Right lobe of liver (tissue), 6 donors: ENCODE results near the gene ADARB2. TPM values are rescaled to one million over a fixed set of nuclear protein-coding genes. Genes with fewer than 3 reads are reported as not detected.
A peak's percentile ranks its signal among the peaks of the same experiment; 100 is the strongest.

Source experiments
- ATAC-seq, 4 donors: fragments of 200-7000 bp; cut with Tn5 transposase; one replicate each; pipeline ENCODE4 v1.9.1; 2020; ENCODE audit warnings: mild to moderate bottlenecking in 4 of 4, moderate library complexity in 4 of 4
- DNase-seq, 3 donors: peaks; one replicate each; pipeline ENCODE4 v3.0.0-alpha.2; 2020
- H3K27ac ChIP-seq, 3 donors: fragments of 200-600 bp; one replicate each; pipeline ENCODE4 v1.8.0; 2022
- H3K27me3 ChIP-seq, 2 donors: fragments of 200-600 bp; one replicate each; pipeline ENCODE4 v1.8.0; 2022
- H3K36me3 ChIP-seq, 4 donors: fragments of 200-600 bp; sonication (generic) in 1 of 4; one replicate each; pipeline versions ENCODE4 v1.5.1 to v1.8.0; 2017 to 2022; ENCODE audit warnings: control low read depth in 1 of 4
- H3K4me1 ChIP-seq, 4 donors: fragments of 200-600 bp; sonication (generic) in 1 of 4; one replicate each; pipeline versions ENCODE4 v1.5.1 to v1.8.0; 2017 to 2022; ENCODE audit warnings: control low read depth in 1 of 4
- H3K4me3 ChIP-seq, 3 donors: fragments of 200-600 bp; one replicate each; pipeline ENCODE4 v1.8.0; 2022
- H3K9me3 ChIP-seq, 4 donors: fragments of 200-600 bp; sonication (generic) in 1 of 4; one replicate each; pipeline versions ENCODE4 v1.5.1 to v1.8.0; 2017 to 2022; ENCODE audit warnings: control low read depth in 1 of 4
- POLR2A ChIP-seq: fragments of 450-650 bp; IDR thresholded peaks from one replicate; pipeline ENCODE4 v1.6.1; 2017; ENCODE audit warnings: antibody characterized with exemption, mild to moderate bottlenecking
- WGBS: methylation state at CpG from one replicate; pipeline ENCODE4 v1.1.6; 2018; ENCODE audit warnings: low coverage, low lambda C conversion rate; ENCODE audit not compliant: insufficient coverage; ENCODE audit errors: missing lambda C conversion rate; 5-methylcytosine and 5-hydroxymethylcytosine counted together
- intact Hi-C, 2 donors: fragments of 100-400 bp; cut with DNase I; formaldehyde crosslinking; loops; one replicate each; pipeline versions ENCODE4 v1.11.2 to v1.14.1; 2022
- total RNA-seq, 6 experiments: library from RNA; depleted of rRNA in 2 of 6; stranded (reverse); fragments of >200 nt in 2 of 6; fragmentation: NEBNext Ultra II Directional in 3 of 6; extraction: Animal tissue kit (Norgen Biotek cat#: 25700) in 3 of 6; gene quantifications; one replicate each; pipeline versions ENCODE4 v1.1.0 to v1.2.4, GENCODE V29; 2016 to 2023
- TF ChIP-seq, protein P1 (sequence below), 4 donors: fragments of 200-600 bp in 3 of 4; fragments of 450-650 bp in 1 of 4; IDR thresholded peaks; one replicate each; pipeline versions ENCODE4 v1.5.1 to v1.8.0; 2016 to 2022; ENCODE audit warnings: antibody characterized with exemption in 4 of 4, mild to moderate bottlenecking in 2 of 4
- donor health status: DM: no; HTN: yes; CAD: no.
- donor health status: DM: no; HTN: no; CAD: no.
- donor health status: DM: no; HTN: no; CAD: no.
- donor health status: DM: no; HTN: yes; CAD: no.
- donor health status: DM: no; HTN: yes; CAD: no.

The ADARB2 gene
- total RNA-seq, 6 experiments from 2014 or later, result 0.07 to 0.68 (median 0.42) TPM

DNA sequence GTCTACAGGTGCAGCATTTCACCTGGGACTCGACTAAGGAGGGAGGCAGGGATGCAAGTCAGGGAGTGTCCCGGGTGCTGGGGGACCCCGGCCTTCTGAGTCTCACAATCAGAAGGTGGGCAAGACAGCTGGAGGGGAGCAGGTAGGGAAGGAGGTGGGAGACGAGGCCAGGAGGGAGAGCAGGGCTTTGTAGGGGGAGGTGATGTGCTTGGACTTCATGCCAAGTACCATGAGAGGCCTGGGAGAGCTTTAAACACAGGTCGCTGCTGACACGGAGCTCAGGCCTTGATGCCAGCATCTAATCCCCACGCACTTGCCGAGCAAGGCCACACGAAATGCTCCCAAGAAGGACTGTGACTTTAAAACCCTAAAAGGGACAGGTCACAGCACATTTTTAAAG is 244.7 kb downstream of the ADARB2 start:
- 47% methylated on average over 8 of the region's 9 CpGs for WGBS
- no peaks in the 10 kb centered on the region for H3K9me3 ChIP-seq
- H3K4me3 ChIP-seq, result no peak overlapping the region
- no peaks in the 10 kb centered on the region for H3K27me3 ChIP-seq
- no peak for DNase-seq
- no peak for ATAC-seq
- H3K27ac ChIP-seq, result no peak overlapping the region
- no peaks in the 10 kb centered on the region for H3K4me1 ChIP-seq
- intact Hi-C loops, result no loop called here
- no peaks in the 10 kb centered on the region for H3K36me3 ChIP-seq
- no peak for TF ChIP-seq POLR2A
- TF ChIP-seq, protein P1, sequence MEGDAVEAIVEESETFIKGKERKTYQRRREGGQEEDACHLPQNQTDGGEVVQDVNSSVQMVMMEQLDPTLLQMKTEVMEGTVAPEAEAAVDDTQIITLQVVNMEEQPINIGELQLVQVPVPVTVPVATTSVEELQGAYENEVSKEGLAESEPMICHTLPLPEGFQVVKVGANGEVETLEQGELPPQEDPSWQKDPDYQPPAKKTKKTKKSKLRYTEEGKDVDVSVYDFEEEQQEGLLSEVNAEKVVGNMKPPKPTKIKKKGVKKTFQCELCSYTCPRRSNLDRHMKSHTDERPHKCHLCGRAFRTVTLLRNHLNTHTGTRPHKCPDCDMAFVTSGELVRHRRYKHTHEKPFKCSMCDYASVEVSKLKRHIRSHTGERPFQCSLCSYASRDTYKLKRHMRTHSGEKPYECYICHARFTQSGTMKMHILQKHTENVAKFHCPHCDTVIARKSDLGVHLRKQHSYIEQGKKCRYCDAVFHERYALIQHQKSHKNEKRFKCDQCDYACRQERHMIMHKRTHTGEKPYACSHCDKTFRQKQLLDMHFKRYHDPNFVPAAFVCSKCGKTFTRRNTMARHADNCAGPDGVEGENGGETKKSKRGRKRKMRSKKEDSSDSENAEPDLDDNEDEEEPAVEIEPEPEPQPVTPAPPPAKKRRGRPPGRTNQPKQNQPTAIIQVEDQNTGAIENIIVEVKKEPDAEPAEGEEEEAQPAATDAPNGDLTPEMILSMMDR (IDR thresholded peaks at IDR 0.05), result no peak

DNA sequence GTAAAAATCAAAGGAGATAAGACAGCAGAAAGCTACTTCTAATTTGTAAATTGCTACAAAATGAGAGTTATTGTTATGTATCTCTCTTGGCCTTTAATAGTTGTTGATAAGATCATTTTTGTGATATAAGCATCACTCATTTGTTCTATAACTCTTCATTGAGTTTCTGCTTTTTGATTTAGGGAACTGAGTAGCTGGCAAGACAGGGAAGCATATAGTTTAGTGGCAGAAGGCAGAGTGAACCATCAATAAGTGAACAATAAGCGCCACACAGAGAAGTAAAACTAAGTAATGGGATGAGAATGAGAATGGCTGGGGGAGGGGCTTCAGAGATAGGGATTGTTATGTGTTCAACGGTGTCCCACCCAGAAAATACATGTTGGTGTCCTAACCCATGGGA is 245.4 kb downstream of the ADARB2 start:
- H3K27ac ChIP-seq, result no peak overlapping the region
- H3K9me3 ChIP-seq, result no peaks in the 10 kb centered on the region
- 62% methylated on average over 2 of the region's 2 CpGs for WGBS
- TF ChIP-seq POLR2A, result no peak
- ATAC-seq, result no peak
- no peaks in the 10 kb centered on the region for H3K36me3 ChIP-seq
- H3K4me1 ChIP-seq, result no peaks in the 10 kb centered on the region
- intact Hi-C loops, result no loop called here
- H3K4me3 ChIP-seq, result no peak overlapping the region
- no peak for DNase-seq
- H3K27me3 ChIP-seq, result no peaks in the 10 kb centered on the region

DNA sequence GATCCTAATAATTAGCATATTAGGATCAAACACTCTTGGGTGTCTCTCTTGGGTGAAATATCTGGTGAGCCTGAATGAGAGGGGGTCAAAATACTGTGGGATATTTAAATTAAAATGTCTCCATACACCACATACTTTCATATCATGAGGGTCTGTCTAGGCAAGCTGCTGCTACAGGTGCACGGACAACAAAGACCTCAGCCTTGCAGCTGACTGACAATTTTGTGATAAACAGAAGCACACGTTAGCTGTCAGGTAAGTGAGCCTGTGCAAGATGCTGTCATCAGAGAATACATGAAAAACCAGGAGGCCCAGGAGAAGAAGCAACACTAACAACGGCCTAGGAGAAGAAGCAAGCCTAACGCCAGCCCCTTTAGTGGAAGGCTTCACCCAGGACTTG is 247.5 kb downstream of the ADARB2 start:
- DNase-seq (no peak), ATAC-seq (no peak)
- WGBS, result 47% methylated on average over 3 of the region's 4 CpGs
- H3K9me3 ChIP-seq, result no peaks in the 10 kb centered on the region
- H3K27ac ChIP-seq, result no peak overlapping the region
- no peak overlapping the region for H3K4me3 ChIP-seq
- H3K27me3 ChIP-seq, result no peaks in the 10 kb centered on the region
- intact Hi-C loops, result no loop called here
- no peaks in the 10 kb centered on the region for H3K36me3 ChIP-seq
- no peaks in the 10 kb centered on the region for H3K4me1 ChIP-seq
- TF ChIP-seq, protein P1 (IDR thresholded peaks at IDR 0.05), result no peak
- TF ChIP-seq POLR2A, result no peak

DNA sequence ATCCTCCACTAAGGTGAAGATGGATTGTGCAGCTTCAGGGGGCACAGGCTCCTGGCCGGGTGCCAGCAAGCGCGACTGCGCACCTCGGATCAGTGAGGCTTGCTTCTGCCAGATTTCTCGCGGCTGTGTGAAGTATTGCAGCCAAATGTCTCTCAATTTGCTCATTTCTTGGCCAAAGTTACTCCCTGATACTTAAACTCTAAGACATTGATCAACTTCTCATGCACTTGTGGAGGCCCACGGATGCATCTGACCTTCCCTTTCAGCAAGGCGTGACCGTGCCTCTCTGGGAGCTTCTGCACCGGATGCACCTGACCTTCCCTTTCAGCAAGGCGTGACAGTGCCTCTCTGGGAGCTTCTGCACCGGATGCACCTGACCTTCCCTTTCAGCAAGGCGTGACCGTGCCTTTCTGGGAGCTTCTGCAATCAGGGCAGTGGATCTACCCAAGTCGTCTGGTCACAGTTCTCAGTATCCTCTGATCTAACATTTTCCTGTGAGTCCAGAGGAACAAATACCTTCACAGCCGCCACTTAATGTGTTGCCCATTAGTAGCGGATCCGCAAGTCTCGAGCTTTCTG is 248.3 kb downstream of the ADARB2 start:
- no peak for ATAC-seq
- Histone ChIP-seq H3K27me3 (no peaks in the 10 kb centered on the region), H3K9me3 (no peaks in the 10 kb centered on the region), H3K27ac (no peak overlapping the region), H3K4me1 (no peaks in the 10 kb centered on the region), H3K4me3 (no peak overlapping the region), H3K36me3 (no peaks in the 10 kb centered on the region)
- TF ChIP-seq, protein P1 (IDR thresholded peaks at IDR 0.05), result no peak
- no peak for TF ChIP-seq POLR2A
- intact Hi-C loops, result no loop called here
- 49% methylated on average over 7 of the region's 20 CpGs for WGBS
- no peak for DNase-seq

DNA sequence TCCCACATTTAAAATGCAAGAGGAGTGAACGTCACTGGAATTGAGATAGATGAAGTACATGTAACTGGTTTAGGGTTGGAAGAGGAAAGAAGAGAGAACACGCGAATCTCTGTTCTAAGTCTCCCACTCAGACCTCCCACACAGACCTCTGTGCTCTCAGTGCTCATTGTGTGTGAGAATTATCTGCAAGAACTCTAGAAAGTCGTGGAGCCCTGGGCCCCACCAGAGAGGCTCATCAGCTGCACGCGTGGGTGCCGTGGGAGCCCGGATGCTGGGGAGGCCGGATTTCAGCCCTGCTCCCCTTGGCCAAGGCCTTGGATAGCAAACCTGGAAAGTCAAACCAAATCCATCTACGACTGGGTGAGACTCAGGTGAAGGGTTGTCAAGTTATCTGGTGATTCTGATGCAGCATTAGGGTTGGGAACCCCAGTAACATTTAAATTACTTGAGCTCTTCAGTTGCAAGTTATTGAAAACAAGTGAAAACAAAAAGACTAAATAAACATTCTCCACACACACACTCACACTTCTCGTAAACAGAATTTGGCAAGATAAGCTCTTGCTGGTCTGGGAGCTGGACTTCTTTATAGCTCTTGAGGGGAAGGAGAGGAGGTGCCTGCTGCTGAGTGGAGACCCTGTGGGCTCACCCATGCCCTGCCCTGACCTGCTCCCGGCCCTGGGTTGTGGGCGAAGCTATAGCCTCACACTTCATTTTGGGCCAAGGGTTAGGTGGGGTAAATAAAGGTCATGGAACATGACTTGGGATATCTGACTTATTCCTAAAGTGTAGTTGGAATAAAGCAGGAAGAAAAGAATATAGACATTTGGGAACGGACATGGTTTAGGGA is 250.3 kb downstream of the ADARB2 start:
- 59% methylated on average over 10 of the region's 14 CpGs for WGBS
- Histone ChIP-seq H3K4me1 (no peaks in the 10 kb centered on the region), H3K27me3 (no peaks in the 10 kb centered on the region), H3K27ac (no peak overlapping the region), H3K9me3 (no peaks in the 10 kb centered on the region), H3K4me3 (no peak overlapping the region), H3K36me3 (no peaks in the 10 kb centered on the region)
- intact Hi-C loops, result no loop called here
- TF ChIP-seq POLR2A, result no peak
- TF ChIP-seq, protein P1 (IDR thresholded peaks at IDR 0.05), result no peak
- peak in 1 of 4 donors; percentile 18 for ATAC-seq
- DNase-seq, result no peak
